HFF-Myc (cell line): Measurements from ENCODE around the gene TMEM87B.
"Not testable (repeated sequence)": the region's sequence is repeated elsewhere in the genome, so short reads cannot be mapped to it uniquely, and the experiment has no call there.

Source experiments
- DNase-seq: peaks from one replicate; pipeline ENCODE4 v3.0.0-alpha.2; 2011; ENCODE audit warnings: low read depth; ENCODE audit errors: extremely low read depth
- H3K4me3 ChIP-seq: replicated peaks from 2 replicates; pipeline ENCODE4 v1.5.1; 2011; ENCODE audit warnings: low read depth, mild to moderate bottlenecking, control low read depth, low read length
- TF ChIP-seq, protein P1 (sequence below): IDR thresholded peaks from 2 replicates; pipeline ENCODE4 v1.5.1; 2012; ENCODE audit warnings: mild to moderate bottlenecking, low read depth, low read length, control low read depth; ENCODE audit errors: missing control alignments

The TMEM87B gene

DNA sequence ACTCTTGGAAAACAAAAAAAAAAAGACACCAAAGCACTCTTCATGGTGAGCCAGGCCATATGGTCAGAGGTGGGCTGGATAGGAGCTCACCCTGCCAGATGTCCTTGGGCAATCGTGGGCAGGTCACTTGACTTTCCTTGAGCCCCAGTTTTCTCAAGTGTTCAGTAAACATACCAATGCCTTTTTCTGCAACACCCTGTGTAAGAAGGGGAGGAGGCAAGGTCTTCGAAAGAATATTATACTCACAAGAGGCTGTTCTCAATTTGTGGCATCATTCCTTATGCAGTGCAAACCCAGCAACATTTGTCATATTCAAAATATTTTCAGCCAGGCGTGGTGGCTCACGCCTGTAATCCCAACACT lies 22.9 kb upstream of the TMEM87B start:
- H3K4me3 ChIP-seq: no peak overlapping the region
- no peak for DNase-seq
- TF ChIP-seq, protein P1, sequence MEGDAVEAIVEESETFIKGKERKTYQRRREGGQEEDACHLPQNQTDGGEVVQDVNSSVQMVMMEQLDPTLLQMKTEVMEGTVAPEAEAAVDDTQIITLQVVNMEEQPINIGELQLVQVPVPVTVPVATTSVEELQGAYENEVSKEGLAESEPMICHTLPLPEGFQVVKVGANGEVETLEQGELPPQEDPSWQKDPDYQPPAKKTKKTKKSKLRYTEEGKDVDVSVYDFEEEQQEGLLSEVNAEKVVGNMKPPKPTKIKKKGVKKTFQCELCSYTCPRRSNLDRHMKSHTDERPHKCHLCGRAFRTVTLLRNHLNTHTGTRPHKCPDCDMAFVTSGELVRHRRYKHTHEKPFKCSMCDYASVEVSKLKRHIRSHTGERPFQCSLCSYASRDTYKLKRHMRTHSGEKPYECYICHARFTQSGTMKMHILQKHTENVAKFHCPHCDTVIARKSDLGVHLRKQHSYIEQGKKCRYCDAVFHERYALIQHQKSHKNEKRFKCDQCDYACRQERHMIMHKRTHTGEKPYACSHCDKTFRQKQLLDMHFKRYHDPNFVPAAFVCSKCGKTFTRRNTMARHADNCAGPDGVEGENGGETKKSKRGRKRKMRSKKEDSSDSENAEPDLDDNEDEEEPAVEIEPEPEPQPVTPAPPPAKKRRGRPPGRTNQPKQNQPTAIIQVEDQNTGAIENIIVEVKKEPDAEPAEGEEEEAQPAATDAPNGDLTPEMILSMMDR: no peak

DNA sequence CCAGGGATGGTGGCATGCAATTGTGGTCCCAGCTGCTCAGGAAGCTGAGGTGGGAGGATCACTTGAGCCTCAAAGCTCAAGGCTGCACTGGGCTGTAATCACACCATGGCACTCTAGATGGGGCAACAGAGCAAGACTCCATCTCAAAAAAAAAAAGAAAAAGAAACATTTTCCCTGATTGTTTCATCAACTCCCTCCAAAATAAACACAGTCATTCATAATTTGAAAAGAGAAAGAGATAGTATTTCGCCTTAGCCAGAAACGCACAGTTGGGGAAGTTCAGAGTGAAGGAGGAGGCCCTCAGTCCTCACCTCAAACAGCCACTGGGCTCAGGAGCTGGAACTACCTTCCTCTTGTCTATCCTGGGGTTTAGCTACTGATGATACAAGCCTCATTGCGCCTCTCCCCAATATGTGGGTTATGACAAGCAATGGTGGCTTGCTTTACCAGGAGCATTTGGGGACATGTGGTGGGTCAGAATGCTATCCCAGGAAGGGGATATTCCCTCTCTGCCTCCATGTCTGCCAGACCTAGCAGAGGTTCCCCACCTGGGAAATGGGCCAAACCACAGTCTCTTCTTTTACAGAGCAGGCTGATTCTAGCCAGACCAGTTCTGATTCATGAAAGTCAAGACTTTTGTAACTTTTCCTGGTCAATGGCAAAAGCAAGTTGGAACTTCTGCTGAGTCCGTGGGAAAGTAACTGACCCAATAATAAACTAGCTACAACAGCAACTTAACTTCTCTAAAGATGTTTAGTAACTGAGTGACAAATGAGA lies 22.2 kb upstream of the TMEM87B start:
- TF ChIP-seq, protein P1: no peak
- no peak overlapping the region for H3K4me3 ChIP-seq
- peak; percentile 56 for DNase-seq

DNA sequence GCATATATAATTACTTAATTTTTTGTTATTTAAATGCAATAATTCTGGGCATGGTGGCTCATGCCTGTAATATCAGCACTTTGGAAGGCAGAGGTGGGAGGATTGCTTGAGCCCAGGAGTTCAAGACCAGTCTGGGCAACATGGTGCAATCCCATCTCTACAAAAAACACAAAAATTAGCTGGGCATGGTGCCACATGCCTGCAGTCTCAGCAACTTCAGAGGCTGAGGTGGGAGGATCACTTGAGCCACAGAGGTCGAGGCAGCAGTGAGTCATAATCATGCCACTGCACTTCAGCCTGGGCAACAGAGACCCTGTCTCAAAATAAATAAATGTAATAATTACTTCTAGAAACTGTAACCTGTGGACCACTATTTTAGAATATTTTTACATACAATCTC lies 21.5 kb upstream of the TMEM87B start:
- DNase-seq: no peak

DNA sequence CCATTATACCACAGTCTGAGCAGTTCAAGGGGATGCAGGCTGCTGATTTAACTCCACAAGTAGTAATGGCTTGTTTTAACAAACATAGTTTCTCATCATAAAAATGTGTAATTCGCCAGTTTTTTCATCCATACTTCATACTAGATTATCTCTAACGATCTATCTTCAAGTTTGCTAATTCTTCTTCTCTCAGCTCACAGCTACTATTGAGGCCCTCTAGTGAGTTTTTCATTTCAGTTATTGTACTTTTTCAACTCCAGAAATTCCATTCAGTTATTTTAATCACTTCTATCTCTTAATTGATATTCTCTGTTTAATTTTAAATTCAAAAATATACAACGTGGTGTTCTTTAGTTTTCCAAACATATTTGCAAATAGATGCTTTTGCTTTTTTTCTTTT lies 20.1 kb upstream of the TMEM87B start:
- no peak for DNase-seq
- no peak overlapping the region for H3K4me3 ChIP-seq
- TF ChIP-seq, protein P1: no peak

More for the DNA sequence above, 21.5 kb upstream of the TMEM87B start:
- TF ChIP-seq, protein P1: no peak
- H3K4me3 ChIP-seq: no peak overlapping the region

DNA sequence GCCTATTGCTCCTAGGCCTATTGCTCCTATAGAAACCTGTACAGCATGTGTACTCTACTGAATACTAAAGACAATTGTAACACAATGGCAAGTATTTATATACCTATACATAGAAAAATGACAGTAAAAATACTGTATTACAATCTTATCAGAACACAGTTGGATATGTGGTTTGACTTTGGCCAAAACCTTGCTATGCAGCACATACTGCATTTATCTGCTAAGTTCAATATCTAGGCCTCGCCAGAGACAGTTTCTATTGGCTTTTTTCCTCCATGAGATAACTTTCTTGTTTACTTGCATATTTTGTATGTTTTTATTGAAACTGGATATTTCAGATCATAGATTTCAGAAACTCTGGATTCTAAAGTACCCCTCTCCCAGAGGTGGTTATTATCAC lies 19.3 kb upstream of the TMEM87B start:
- no peak for DNase-seq

DNA sequence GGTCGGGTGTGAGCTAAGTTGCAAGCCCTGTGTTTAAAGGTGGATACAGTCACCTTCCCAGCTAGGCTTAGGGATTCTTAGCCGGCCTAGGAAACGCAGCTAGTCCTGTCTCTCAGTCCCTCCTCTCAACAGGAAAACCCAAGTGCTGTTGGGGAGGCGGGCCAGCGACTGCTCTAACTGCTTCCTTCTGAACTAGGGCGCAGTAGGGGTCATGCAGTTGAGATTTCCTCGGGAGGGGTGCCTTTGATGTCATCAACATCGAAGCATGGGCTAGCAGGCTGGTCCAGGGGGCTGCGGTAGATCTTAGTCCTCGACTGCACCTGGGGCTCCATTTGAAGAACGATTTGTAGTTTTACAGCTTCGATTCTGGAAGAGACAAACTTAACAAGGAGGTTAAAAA lies 15.5 kb upstream of the TMEM87B start:
- not testable (repeated sequence) for H3K4me3 ChIP-seq, DNase-seq

More for the DNA sequence above, 19.3 kb upstream of the TMEM87B start:
- no peak overlapping the region for H3K4me3 ChIP-seq
- TF ChIP-seq, protein P1: no peak

DNA sequence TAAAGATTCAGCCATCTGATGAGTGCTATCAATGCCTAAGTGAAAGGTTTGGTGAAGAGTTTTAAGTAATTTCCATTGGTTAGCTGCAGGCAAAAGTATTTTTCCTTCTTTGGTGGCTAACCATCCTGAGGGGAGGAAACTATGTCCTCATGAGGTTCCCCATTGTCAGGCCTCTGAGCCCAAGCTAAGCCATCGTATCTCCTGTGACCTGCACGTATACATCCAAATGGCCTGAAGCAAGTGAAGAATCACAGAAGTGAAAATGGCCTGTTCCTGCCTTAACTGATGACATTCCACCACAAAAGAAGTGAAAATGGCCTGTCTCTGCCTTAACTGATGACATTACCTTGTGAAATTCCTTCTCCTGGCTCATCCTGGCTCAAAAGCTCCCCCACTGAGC lies 15.0 kb upstream of the TMEM87B start:
- not testable (repeated sequence) for H3K4me3 ChIP-seq, DNase-seq

DNA sequence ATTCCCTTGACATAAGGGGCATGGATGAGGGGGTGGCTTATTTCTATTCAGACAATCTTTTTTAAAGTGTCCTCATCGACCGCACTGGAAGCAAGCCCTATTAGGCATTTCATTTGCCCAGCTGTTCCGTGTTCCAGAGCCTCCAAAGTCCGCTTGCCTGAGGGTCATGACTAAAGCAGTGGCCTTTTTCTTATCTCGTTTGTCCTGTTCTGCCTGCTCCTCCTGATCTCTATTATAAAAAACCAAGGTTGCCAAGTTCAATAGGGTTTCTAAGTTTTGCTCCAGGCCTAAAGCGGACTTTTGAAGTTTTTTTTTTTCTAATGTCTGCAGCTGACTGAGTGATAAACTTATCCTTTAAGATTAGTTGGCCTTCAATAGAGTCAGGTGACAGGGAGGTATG lies 13.6 kb upstream of the TMEM87B start:
- H3K4me3 ChIP-seq, DNase-seq: not testable (repeated sequence)
